Renal pelvis (tissue), 4 donors: ENCODE results near the gene SLC9A9. TPM values are rescaled to one million over a fixed set of nuclear protein-coding genes. Genes with fewer than 3 reads are reported as not detected.
"Not testable (repeated sequence)": the region's sequence is repeated elsewhere in the genome, so short reads cannot be mapped to it uniquely, and the experiment has no call there.

Experiments
- DNase-seq: peaks from one replicate; pipeline ENCODE4 v3.0.0-alpha.2; 2013
- polyA plus RNA-seq, 3 donors: library from polyadenylated mRNA; unstranded; fragments of 120-200 nt; gene quantifications; one replicate each; pipeline ENCODE4 v1.2.1, GENCODE V29; 2013; ENCODE audit not compliant: insufficient read length in 3 of 3

SLC9A9 gene
- polyA plus RNA-seq, 3 donors: 4.2 to 5.3 (median 4.9) TPM

DNA sequence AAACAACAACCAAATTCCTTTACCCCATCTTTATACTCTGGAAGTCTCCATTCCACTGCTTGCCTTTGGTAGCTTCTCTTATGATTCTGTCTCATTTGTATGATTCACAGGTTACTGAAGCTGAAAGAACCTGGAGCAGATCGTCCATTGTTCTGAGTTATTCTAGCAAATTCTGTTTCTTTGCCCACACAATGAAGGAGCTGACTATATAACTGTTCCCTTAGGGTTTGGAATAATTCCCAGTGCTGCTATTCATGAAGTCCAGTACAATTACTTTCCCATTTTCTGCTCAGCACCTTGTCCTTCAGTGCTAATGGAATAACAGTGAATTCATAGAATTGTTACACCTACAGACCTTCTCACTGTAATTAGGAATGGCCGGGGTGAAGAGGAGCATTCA lies 560.9 kb downstream of the SLC9A9 start:
- no peak for DNase-seq

DNA sequence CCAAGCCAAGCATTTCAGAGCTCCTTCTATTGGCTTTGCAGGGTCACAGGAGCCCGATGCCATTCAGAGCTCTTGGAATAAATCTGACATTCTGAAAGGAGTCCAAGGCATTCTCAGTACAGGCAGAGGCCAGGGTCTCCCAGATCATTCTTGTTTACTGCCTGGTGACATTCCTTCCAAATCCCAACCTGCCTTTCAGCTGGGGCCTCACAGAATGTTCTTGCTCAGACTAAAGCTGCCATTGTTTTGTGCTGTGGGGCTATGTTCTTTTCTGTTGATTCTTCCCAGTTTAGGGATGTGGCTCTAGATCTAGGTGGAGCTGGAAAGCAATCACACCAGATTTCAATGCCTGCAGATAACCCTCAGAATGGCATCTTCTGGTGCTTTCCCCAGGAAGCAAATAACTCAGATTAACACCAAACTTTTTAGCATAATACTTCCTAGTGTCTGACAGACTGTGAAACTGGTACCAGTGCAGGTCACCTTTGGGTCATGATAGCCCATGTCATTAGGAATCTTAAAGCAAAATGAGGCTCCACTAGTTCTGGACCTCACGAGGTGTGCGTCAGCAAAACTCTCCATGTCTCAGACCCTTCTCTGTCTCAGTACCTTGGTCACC lies 561.8 kb downstream of the SLC9A9 start:
- no peak for DNase-seq

DNA sequence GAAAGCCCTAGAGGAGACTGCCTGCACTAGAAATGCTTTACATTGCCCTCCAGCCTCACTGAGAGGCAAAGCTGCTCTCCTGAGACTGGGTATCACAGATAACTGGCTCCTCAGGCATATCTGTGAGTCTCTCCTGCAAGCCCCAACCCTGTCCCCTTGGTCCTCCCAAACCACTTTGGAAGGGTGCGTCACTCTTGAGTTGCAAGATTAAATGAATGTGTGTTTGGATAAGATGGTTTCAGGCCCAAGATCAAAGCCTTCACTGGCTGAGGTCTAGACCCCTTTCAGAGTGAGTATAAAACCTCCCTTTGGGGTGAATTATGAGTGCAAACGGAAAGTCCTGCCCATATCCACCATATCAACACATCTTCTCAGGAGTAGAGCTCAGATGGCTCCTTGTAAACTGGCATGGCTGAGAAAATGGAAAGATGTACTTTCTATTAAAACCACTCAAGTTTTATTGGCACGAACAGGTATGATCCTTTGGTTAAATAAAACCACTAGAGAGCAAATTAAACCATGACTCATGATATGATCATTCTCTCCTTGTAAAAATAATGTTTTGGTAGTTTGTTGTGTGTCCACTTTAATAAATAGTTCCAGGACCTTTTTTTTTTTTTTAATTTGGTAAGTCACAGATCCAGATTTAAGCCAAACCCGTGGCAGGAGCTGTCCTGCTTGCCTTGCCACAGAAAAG lies 564.7 kb downstream of the SLC9A9 start:
- no peak for DNase-seq

DNA sequence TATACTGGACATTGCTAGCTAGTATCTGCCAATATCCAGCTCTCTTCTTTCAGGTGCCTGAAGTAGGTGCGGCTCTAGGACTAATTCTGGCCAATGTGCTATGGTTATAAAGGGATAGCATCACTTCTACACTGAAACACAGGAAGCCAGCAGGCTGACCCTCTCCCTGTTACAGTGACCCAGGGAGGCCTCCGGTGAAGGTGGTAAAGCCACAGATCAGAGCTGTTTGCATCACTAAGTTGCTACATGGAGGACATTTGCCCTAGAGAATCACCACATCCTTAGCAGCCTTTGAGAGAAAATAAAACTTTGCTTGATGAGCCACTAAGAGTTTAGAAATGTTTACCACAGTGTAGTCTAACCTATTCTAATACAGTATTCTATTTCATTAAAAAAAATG lies 567.3 kb downstream of the SLC9A9 start:
- DNase-seq: no peak

DNA sequence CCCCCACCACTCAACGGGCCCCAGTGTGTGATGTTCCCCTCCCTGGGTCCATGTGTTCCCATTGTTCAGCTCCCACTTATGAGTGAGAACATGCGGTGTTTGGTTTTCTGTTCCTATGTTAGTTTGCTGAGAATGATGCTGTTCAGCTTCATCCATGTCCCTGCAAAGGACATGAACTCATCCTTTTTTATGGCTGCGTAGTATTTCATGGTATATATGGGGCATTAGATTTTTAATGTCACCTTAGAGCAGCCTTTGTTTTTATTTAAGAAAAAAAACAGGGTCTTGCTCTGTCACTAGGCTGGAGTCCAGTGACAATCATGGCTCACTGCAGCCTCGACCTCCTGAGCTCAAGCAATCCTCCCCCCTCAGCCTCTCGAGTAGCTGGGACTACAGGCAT lies 568.7 kb downstream of the SLC9A9 start:
- DNase-seq: not testable (repeated sequence)

DNA sequence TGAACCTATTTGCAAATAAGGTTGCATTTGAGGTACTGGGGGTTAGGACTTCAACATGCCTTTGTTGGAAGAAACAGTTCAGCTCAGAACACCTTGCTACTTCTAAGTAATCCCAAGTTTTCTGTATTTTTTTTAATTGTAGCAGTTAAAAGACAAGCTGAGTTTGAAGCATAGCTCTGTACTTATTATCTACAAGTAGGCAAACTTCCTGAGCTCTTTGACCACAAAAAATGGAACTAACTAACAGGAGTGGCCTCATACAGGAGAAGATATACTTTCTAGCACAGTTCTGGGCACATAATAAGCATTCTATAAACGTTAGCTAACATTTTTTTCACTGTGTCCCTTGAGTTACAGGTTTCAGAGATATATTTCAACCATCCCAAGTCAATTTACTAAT lies 569.5 kb downstream of the SLC9A9 start:
- DNase-seq: no peak

DNA sequence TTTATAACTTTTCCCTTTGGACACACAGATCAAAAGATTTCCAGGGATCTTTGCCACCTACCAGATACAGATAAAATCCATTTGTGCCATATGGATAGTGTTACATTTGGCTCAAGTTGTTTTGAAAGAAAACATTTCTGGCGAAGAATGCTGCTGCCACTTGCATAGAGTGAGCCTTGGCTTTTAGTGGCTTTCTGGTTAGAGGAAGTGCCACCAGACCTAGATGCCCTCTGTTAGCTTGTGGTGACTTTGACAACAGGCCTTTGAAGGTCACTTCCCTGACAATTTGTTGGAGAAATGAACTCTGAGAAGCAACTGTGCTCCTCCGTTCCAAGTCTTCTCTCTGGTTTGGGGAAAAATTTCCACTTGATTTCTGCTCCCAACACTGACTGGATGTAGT lies 570.7 kb downstream of the SLC9A9 start:
- DNase-seq: no peak

DNA sequence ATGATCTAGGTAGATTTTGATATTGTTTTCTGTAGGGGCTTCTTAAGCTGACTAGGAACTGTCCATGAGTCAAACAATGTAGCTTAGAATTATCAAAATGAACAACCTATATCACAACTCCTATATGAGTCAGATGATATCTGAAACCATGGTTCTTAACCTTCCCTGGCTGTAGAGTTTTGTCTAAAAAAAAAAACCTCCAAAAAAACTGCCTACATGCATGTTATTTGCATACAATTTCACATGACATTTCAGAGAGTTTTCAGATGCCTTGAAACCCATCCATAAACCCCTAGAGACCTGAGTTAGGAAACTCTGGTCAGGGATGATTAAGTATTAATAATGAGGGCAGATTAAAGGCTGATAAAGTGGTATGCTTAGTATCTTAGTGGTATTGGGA lies 571.7 kb downstream of the SLC9A9 start:
- DNase-seq: no peak

DNA sequence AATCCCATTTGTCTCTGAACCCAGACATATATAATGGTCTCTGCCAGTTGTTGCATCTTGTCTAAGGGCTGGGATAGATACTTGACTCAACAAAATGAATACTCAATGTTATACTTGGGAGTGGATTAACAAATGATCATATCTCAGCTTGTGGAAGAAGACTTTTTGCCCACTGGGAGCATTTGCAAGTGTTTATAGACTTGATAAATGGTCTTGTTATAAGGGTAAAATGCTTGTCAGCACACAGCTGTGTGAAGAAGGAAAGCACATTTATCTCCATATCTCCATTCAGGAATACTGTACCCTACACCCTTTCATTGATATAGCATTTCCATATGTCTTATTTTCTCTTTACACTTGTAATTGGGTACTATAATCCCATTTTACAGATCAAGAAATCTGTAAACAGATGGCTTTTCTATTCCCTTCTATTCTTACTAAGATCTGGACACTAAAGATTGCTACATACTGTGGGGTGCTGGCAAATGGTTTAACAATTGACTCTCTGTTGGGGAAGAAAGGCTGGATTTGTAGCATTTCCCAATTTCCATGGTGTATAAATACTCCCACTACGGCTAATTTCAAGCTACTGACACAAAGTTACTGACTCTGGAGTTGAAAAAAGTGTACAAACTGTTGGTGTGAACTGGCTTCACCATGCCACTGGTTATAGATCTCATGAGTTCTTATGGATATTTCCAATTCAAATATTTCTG lies 574.1 kb downstream of the SLC9A9 start:
- DNase-seq: no peak

DNA sequence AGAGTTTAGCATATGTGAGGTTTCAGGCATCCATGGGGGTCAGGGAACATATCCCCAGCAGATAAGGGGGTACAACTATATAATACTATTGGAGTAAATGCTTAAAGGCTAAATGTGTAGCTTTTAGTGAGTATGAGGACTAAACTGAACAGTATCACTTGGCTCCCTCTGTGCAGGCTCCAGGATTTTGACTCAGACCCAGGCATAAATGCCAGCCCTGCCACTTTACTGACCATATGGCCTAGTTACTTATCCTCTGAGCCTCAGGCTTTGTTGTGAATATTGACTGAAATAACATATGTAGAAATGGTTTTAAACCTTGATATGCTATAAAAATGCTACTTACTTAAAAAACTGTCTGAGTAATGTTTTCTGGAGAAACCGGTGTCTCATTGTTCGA lies 577.1 kb downstream of the SLC9A9 start:
- no peak for DNase-seq

DNA sequence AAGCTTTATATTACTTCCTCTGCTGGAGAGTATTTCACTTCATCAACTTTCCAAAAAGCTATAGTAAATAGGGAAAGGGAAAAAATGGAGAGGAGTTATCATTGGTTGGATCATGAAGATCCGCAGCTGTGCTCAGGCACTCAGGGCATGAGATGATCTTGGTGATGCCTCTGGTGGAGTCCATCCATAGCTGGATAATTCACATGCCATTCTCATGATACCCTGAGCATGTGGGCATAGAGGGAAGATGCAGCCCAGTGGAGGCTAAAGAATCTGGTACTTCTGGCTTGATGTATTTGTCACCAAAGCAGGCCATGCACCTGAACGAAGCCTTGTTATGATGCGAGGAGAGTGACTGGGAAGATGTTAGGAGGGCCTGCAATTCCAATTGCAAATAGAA lies 578.5 kb downstream of the SLC9A9 start:
- DNase-seq: no peak

DNA sequence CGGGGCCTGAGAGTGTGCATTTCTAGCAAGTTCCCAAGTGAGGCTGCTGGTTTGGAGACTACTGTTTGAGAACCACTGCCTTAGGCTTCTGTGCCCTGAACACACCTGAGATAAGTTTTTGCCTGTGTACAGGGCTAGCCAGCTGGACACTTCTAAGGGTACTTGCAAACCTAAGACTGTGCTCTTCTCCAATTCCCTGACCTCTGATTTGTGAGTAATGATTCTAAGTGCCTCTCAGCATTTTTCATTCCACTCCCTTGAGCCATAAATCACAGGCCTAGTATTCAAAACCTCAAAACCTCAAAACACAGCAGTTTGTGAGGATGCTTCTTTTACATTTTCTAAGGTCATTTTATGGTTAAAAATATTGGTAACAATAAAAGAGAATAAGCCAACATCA lies 580.3 kb downstream of the SLC9A9 start:
- no peak for DNase-seq

DNA sequence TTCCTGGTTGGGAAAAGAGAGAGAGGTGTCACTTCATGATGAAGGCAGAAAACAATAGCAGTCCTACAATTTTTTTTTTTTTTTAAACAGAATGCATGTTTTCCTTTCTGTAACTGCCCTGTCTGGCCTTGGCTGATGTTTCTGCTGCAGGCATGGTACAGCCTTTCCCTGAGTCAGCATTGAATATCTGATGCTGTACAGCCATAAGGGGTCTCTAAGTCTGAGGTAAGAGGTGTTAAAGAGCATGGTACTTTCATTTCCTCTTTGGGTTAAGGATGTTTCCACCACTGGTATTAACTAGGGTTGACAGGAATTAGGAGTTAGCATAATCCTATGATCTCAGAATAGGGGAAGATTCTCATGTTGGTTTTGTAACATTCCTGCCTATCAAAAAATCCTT lies 581.3 kb downstream of the SLC9A9 start:
- DNase-seq: no peak

DNA sequence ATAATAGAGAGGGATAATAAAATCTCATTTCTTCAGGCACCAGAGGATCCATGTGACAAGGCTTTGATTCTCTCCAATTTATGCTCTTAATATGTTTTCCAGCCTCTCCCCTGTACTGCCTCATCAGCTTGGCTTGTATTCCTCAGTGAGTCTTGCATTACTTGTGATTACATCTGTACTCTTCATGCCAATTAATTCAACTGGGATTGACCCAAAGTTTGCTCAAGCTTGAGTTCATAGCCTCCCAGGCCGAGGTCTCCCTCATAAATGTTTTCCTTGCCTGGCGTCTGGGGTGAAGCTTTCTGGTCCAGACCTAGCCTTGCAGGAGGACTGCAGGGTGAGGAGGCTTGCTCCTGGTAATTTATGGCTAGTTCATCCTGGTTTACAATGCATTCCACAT lies 581.8 kb downstream of the SLC9A9 start:
- no peak for DNase-seq

DNA sequence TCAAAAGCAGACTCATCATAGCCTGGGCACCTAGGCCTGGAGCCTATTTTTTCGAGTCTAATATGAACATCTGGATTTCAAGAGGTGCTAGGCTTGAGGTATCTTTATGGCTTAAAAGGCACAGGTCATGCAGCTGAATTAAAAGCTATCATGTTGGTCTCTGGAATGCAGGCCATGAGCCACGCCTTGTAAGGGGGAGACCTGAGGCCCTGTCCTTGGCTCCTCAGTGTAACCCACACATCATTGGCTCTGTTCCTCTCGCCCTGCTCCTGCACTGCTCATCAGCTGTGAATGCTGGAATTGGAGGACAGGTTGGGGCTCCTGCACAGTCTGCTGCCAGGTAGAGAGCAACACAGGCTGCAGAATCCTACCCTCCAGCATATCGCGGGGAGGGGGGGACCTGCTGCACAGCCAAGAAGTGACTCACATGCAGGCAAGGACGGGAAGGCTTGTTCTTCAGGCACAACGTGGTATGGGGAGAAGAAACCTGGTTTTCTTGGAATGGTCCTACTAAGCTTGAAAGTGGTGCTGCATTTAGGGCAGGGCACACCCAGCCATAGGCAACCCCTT lies 582.7 kb downstream of the SLC9A9 start:
- no peak for DNase-seq

DNA sequence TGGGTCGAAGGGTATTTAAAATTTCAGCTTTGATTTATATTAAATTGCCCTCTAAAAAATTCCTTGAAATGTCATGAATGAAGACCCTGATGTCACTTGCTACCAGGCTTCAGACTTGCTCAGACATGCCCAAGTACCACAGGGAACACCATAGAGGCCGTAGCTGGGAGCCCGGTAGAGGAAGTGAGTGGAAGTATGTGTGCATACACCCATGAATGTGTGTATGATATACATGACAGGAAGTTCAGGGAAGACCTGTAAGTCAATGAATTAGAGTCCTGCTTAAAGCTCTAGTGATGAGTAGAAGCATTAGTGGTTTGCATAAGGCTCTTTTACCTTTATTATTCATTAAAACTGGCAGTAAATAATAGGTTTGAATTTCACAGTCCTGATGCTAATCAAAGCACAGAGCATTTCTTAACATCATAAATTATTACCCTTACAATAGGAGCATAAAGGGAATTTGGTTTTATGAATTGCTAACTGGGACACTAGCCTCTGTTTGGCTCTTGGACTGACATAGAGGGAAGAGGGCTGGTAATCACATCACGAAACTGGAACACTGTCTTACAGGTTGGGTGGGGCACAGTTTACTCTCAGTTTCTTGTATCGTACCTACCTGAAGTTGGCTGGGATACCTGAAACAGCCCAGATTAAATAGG lies 584.3 kb downstream of the SLC9A9 start:
- no peak for DNase-seq

DNA sequence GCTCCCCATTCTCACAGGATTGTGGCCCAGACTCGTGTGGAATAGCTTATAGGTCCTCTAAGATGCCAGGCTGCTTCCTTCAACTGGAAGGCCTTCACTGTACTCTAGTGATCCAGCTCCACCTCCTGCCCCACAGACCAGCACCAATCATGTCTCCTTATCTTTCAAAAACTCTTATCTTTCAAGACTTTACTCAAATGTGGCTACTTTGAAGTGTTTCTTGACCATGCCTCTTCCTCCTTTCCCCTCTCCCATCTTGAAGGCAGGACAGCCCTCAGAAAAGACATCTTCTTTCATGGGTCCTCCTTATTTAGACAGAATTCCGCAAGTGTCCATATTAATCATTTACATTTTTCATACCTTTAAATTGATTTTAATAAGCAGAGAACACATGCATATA lies 586.4 kb downstream of the SLC9A9 start:
- no peak for DNase-seq

DNA sequence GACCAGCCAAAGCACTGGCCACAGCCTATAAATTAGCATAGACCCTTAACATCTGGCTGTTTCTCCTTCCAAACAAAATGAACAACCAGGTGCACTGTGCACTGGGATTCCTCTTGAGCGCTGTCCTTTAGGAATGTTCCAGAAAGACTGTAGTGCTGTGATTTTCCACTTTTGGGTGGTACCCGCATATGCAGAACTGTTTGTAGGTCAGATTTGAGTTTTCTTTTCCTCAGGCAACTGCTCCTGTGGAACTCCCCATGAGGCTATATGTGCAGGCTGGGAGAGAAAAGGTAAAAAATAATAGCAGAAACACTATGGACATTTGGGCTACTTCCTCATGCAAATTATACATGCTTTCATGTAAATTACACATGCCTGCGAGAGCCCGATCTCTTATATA lies 589.6 kb downstream of the SLC9A9 start:
- DNase-seq: no peak

DNA sequence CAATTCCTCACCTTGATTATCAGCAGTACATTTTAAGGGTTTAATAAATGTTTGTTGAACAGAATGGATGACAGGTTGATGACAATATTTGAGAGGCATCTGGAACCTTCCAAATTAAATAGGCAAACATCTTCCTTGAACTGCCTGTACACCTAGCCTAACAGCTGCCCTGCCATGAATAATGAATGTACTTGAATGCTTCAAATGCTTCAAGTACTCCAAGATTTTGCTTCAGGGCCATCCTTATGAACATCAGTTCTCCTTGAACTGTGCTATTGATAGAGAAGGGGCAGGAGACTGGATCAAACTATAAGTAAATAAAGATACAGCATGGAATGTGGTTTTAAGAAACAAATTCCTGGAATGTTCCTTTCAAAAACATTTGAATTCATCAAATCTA lies 591.9 kb downstream of the SLC9A9 start:
- no peak for DNase-seq

DNA sequence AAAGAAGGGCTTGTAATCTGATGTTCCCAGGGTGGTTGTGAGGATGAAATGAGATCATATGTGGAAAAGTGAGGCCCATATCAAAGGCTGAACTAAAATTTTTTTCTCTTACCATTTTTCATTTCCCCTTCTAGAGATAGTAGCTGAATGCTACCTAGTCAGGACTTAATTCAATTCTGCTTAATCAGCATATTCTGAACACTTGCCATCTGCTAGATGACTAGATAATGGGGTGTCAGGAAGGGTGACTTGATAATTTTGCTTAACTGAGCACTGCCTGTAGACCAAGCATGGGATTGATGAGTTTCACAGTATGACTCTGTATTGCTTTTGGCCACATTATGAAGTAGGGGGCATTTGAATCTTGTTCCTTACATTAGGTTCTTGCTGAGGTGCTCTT lies 592.5 kb downstream of the SLC9A9 start:
- DNase-seq: no peak

DNA sequence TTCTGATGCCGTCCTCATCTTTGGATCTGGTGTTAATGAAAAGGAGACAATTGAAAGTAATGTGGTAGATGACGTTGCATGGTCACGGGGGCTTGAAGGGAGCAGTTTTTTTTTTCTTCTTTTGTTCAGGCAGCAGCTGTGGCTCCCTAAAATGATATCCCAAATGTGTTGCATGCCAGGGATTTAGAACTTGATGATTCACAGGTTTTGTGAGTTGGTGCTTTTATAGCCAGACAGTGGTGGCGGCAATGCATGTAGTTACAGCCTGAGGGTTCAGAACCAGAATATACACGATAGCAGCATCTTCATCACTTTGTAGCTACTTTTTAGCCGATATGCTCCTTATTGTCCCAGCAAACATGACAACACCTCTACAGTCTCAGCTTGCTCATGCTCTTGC lies 595.3 kb downstream of the SLC9A9 start:
- no peak for DNase-seq

DNA sequence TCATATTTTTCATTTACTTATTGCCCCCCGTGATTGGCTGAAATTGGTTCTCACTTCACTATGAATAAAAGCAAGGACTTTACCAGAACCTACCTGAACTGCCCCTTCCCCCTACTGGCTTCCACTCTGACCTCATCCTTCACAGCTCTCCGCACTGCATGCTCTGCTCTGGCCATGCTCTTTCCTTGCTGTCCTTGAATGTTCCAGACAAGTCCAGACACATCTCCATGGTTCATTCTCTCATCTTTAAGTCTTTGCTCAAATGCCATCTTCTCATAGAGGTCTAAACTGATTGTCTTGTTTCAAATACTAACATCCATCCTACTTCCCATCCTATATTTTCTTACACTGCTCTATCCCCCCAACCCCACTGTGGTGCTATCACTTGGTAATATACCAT lies 599.3 kb downstream of the SLC9A9 start:
- no peak for DNase-seq

DNA sequence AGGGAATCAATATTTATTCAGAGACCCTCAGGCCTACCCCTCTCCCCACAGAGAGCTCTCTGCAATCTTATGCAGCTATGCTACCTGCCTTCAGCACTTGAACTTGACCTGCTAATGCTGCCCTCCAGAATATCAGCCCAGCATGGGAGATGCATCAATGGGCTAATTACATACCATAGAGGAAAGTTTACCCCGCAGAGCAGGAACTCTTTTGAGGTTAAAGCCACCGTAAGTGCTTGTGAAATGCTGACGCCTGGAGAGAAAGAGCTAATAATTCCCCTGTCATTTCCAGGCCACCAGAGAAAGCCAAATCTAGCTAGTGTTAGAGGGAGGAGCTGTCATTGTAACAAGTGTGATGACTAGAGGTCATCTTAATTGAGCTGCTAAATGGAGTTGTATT lies 601.2 kb downstream of the SLC9A9 start:
- DNase-seq: no peak
